ENCODE results near the gene APBB3. TPM values are rescaled to one million over a fixed set of nuclear protein-coding genes. Genes with fewer than 3 reads are reported as not detected.

The APBB3 gene, protein sequence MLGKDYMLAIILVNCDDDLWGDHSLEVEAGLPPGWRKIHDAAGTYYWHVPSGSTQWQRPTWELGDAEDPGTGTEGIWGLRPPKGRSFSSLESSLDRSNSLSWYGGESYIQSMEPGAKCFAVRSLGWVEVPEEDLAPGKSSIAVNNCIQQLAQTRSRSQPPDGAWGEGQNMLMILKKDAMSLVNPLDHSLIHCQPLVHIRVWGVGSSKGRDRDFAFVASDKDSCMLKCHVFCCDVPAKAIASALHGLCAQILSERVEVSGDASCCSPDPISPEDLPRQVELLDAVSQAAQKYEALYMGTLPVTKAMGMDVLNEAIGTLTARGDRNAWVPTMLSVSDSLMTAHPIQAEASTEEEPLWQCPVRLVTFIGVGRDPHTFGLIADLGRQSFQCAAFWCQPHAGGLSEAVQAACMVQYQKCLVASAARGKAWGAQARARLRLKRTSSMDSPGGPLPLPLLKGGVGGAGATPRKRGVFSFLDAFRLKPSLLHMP
- 5.2 to 6.8 TPM (median 5.5 TPM) in 5 replicates for total RNA-seq (2022; extraction: Qiagen RNA extraction; ENCODE audit: low read depth)

DNA sequence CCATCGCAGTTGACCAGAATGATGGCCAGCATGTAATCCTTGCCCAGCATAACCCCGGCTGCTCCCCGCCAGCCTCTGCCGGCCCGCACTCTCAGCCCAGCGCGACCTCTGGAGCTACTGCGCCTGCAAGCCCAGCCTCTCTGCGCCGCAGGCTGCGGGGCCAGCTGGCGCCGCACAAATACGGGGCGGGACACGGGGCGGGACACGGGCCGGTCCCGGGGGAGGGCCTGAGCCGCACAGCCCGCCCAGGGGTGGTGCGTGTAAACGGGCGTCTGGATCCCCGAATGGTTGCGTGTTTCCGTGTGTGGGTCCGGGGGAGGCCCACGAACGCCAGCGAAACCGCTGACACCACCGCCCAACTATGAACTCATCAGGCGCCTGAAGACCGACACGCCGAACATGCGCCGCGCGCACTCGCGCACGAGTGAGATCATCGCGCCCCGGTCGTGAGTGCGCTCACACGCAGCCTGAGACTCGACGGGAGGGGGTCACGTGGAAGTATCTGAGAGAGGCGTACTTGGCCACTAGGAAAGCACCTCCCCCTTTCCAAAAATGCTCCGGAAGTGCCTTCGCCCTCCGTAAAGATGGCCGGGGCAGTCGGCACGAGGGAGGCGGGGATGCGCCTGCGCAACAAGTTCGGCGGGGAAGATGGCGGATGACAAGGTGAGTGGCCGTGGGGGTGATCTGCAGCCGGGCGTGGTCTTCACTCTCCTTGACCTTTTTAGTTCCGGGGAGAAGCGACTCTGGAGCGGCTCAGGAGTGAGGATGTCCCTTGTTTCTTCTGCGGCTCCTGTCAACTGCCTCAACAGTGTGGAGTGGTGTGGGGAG lies at the start of gene APBB3, which contains the start of gene SLC35A4:
APBB3 (minus strand) TSS at position 403 of the 828 bp plus-strand sequence; CDS start at position 50, 353 bp downstream.
SLC35A4 (plus strand) TSS at position 633 of the 828 bp plus-strand sequence. CDS start 2,342 bp downstream, outside the sequence.

DNA sequence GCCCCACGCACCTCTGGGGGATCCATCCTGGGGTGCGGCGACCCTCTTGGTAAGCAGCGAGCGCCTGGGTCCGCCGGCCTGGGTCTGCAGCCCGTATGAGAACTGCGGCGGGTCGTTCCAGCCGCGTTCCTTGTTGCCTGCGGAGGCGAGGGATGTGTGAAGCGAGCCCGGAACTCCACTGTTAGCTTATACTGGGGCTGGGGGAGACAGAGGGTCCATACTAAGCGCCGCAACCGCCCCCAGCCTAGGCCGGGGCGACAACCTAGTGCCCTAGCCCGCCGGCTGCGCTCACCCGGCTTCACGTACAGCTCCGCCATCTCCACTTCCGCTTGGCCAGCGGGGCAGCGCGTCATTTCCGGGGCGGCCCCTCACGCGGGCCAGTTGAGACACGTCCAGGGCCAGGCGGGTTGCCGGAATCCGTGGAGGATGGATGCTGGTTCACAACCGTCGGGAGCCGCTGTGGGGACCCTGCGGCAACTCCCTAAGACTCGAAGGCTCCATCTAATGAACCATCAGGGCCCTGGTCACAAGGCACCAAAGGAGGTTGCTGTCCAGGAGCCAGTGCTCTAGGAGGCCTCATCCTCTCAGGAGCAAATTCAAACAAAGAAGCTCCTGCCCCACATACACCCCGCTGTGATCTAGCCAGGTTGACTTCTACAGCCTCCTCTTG lies 7.1 kb downstream of the APBB3 start, which contains the start of gene SRA1:
SRA1 (minus strand) TSS at position 338 of the 670 bp plus-strand sequence; CDS start at position 317, 21 bp downstream.

DNA sequence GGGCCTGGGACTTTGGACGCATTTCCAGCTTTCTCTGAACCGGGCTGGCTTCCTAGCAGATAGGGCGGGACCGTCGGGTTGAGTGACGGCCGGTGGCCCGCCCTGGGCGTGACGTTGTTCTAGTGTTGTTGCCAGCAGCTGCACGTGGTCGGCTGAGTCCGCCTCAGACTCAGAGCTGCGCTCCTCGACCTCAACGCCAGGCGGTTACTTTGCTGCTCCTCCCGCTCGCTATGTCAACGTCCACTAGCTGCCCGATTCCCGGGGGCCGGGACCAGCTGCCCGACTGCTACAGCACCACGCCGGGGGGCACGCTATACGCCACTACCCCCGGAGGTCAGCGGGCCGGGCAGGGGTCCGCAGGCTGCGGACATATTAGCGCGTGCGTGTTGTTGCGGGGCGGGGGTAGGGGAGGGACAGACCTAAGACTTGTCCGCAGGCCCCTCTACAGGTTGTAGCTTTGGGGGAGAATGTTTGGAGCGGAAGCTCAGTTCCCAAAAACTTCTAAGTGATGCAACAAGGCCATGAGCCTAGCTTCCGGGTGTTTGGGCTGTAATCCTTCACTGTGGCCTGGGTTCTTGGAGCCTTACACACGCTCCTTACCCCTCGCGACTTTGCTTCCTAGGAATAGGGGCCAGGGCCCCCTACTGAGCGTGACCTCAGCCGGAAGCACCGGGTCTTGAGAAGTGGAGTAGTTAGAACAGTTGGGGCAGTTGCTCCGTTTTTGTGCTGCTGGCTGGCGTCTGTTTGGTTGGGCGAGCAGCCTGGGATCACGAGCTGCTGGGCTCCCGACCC lies 16.7 kb downstream of the APBB3 start, which contains the start of gene EIF4EBP3:
EIF4EBP3 (plus strand) TSS at position 155 of the 792 bp plus-strand sequence; CDS start at position 231, 76 bp downstream.

Other genes with a start within 250 kb of the APBB3 start
- 5.2 to 6.3 TPM (median 5.7 TPM) in 5 replicates for gene HBEGF, start 218.0 kb downstream of the APBB3 start, total RNA-seq (2022; extraction: Qiagen RNA extraction; ENCODE audit: low read depth)
- gene SLC4A9, start 204.4 kb downstream of the APBB3 start, total RNA-seq (2022; extraction: Qiagen RNA extraction; ENCODE audit: low read depth): 0.09 to 0.18 TPM (median 0.10 TPM) in 3 of 5 replicates, not detected in the others
- 41.9 to 54.7 TPM (median 52.8 TPM) in 5 replicates for gene ANKHD1, start 162.8 kb downstream of the APBB3 start, total RNA-seq (2022; extraction: Qiagen RNA extraction; ENCODE audit: low read depth)
- 1.1 to 3.0 TPM (median 2.1 TPM) in 5 replicates for gene EIF4EBP3, start 16.9 kb downstream of the APBB3 start, total RNA-seq (2022; extraction: Qiagen RNA extraction; ENCODE audit: low read depth)
- 35.0 to 47.4 TPM (median 44.6 TPM) in 5 replicates for gene SRA1, start 7.1 kb downstream of the APBB3 start, total RNA-seq (2022; extraction: Qiagen RNA extraction; ENCODE audit: low read depth)
- 70.9 to 80.3 TPM (median 77.6 TPM) in 5 replicates for gene SLC35A4, start 230 bp upstream of the APBB3 start, total RNA-seq (2022; extraction: Qiagen RNA extraction; ENCODE audit: low read depth)
- 3.0 to 4.8 TPM (median 4.6 TPM) in 5 replicates for gene CD14, start 68.6 kb upstream of the APBB3 start, total RNA-seq (2022; extraction: Qiagen RNA extraction; ENCODE audit: low read depth)
- gene TMCO6, start 74.9 kb upstream of the APBB3 start, total RNA-seq (2022; extraction: Qiagen RNA extraction; ENCODE audit: low read depth): 9.1 to 14.6 TPM (median 12.8 TPM) in 5 replicates
- 110 to 128 TPM (median 113 TPM) in 5 replicates for gene NDUFA2, start 83.0 kb upstream of the APBB3 start, total RNA-seq (2022; extraction: Qiagen RNA extraction; ENCODE audit: low read depth)
- 82.9 to 107 TPM (median 88.8 TPM) in 5 replicates for gene IK, start 83.2 kb upstream of the APBB3 start, total RNA-seq (2022; extraction: Qiagen RNA extraction; ENCODE audit: low read depth)
- 27.1 to 30.4 TPM (median 30.0 TPM) in 5 replicates for gene WDR55, start 100.3 kb upstream of the APBB3 start, total RNA-seq (2022; extraction: Qiagen RNA extraction; ENCODE audit: low read depth)
- gene DND1, start 109.0 kb upstream of the APBB3 start, total RNA-seq (2022; extraction: Qiagen RNA extraction; ENCODE audit: low read depth): 0.37 to 0.97 TPM (median 0.64 TPM) in 5 replicates
- 73.2 to 85.5 TPM (median 78.1 TPM) in 5 replicates for gene HARS1, start 126.8 kb upstream of the APBB3 start, total RNA-seq (2022; extraction: Qiagen RNA extraction; ENCODE audit: low read depth)
- 33.2 to 42.4 TPM (median 37.4 TPM) in 5 replicates for gene HARS2, start 126.9 kb upstream of the APBB3 start, total RNA-seq (2022; extraction: Qiagen RNA extraction; ENCODE audit: low read depth)
- 80.6 to 110 TPM (median 84.5 TPM) in 5 replicates for gene ZMAT2, start 135.8 kb upstream of the APBB3 start, total RNA-seq (2022; extraction: Qiagen RNA extraction; ENCODE audit: low read depth)
- gene PCDHA1, start 221.5 kb upstream of the APBB3 start, total RNA-seq (2022; extraction: Qiagen RNA extraction; ENCODE audit: low read depth): 0.09 to 0.18 TPM (median 0.15 TPM) in 5 replicates
- 0.06 to 0.10 TPM (median 0.07 TPM) in 3 of 5 replicates, not detected in the others for gene PCDHA2, start 230.3 kb upstream of the APBB3 start, total RNA-seq (2022; extraction: Qiagen RNA extraction; ENCODE audit: low read depth)
- gene PCDHA3, start 236.5 kb upstream of the APBB3 start, total RNA-seq (2022; extraction: Qiagen RNA extraction; ENCODE audit: low read depth): 0.78 to 1.3 TPM (median 0.88 TPM) in 5 replicates
- gene PCDHA4, start 242.5 kb upstream of the APBB3 start, total RNA-seq (2022; extraction: Qiagen RNA extraction; ENCODE audit: low read depth): 1.6 to 2.2 TPM (median 2.0 TPM) in 5 replicates

All from A549 treated with GW870086 at 1 μM for 4 hours (cell line).